ENCODE measurements around the gene GRK2. TPM values are rescaled to one million over a fixed set of nuclear protein-coding genes. Genes with fewer than 3 reads are reported as not detected.

Gene GRK2
- total and polyA plus RNA-seq, 2 of the 8 experiments (the other 6 are each of a cell fraction or from before 2014, with no cell fraction given), result 47.3 to 49.7 TPM

DNA sequence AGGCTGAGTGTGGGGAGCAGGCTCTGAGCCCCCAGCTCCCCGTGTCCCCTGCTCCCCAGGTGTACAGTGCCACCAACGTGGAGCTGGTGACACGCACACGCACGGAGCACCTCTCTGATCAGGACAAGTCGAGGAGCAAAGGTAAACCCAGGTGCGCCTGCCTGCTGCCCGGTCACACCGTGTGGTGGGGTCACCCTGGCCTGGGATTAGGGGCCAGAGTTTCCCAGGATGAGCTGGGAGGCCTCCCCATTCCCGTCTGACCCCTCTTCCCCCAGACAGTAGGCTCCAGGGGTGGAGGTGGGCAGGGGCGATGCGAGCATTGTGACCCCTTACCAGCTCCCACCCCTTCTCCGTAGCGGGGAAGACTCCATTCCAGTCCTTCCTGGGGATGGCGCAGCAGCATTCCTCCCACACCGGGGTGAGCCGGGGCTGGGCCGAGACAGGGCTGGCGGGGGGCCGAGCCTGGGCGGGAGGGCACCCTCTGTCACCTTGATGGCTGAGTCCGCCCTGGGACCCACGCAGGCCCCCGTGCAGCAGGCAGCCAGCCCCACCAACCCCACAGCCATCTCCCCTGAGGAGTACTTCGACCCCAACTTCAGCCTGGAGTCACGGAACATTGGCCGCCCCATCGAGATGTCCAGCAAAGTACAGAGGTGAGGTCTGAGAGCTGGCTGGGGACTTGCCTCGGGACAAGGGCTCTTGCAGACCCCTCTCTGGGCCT is 33.4 kb downstream of the GRK2 start (continued):
- no peak for TF ChIP-seq KDM1A (IDR thresholded peaks at IDR 0.05; ENCODE audit: borderline replicate concordance, low read length)

All from H1 (cell line).